Muscle layer of duodenum (tissue), 2 donors: Measurements from ENCODE around the gene MAP7.
"Not testable (repeated sequence)": the region's sequence is repeated elsewhere in the genome, so short reads cannot be mapped to it uniquely, and the experiment has no call there.

Experiments used
- H3K27ac ChIP-seq: one replicate; pipeline ENCODE4 v1.7.0; 2013; ENCODE audit warnings: mild to moderate bottlenecking, low read length
- H3K27me3 ChIP-seq: one replicate; pipeline ENCODE4 v1.7.0; 2013; ENCODE audit warnings: low read depth, mild to moderate bottlenecking, control low read depth, low read length
- H3K36me3 ChIP-seq, 2 donors: one replicate each; pipeline ENCODE4 v1.7.0; 2013; ENCODE audit warnings: low read length in 2 of 2, control low read depth in 1 of 2, mild to moderate bottlenecking in 1 of 2; ENCODE audit not compliant: insufficient read depth in 2 of 2, control insufficient read depth in 1 of 2
- H3K4me1 ChIP-seq, 2 donors: one replicate each; pipeline ENCODE4 v1.7.0; 2013; ENCODE audit warnings: low read length in 2 of 2, mild to moderate bottlenecking in 2 of 2, control low read depth in 1 of 2, moderate library complexity in 1 of 2; ENCODE audit not compliant: insufficient read depth in 2 of 2, control insufficient read depth in 1 of 2
- H3K4me3 ChIP-seq, 2 donors: one replicate each; pipeline ENCODE4 v1.7.0; 2013; ENCODE audit warnings: low read length in 2 of 2, low read depth in 1 of 2, mild to moderate bottlenecking in 1 of 2
- H3K9me3 ChIP-seq, 2 donors: one replicate each; pipeline ENCODE4 v1.7.0; 2013; ENCODE audit warnings: low read length in 2 of 2, control low read depth in 1 of 2, mild to moderate bottlenecking in 1 of 2; ENCODE audit not compliant: control insufficient read depth in 1 of 2
- donor health status: healthy.

The MAP7 gene

DNA sequence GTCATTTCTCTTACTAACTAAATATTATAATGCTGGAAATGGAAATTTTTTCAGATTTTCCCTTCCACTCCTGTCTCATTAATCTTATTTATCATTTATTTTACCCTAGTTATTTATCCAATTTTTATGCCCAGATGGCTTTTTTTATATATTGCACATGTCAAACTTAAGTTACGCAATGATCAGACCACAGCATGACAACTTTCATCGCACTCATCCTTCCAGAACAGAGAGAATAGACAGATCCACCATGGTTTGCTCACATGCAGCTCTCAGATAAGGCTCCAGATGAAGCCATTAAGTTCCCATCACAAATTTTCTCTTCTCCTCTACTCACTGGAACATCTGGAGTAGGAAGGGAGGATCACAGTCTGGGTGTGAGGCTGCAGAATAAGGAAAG is 48.7 kb downstream of the MAP7 start:
- Histone ChIP-seq H3K27me3 (no peaks in the 10 kb centered on the region), H3K27ac (no peak overlapping the region), H3K36me3 (no peaks in the 10 kb centered on the region), H3K4me1 (no peaks in the 10 kb centered on the region), H3K4me3 (no peak overlapping the region), H3K9me3 (no peaks in the 10 kb centered on the region)

DNA sequence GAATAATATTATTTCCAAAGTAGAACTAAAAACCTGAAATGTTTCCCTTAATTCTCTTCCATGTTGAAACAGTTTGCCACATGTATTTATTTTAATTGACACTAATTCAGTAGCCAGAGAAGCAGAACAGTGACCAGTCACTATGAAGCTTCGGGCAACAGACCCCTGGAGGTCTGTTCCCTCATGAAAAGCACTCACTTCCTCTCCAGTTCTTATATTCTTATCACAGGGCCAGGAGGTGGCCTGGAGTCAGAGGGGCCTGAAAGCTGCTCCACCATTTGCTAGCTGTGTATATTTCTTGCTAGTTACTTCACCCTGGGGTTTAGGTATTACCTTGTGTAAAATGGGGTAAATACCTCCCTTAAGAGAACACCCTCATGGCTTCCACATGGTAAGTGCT is 49.1 kb downstream of the MAP7 start:
- Histone ChIP-seq H3K27me3 (no peaks in the 10 kb centered on the region), H3K4me1 (no peaks in the 10 kb centered on the region), H3K4me3 (no peak overlapping the region), H3K9me3 (no peaks in the 10 kb centered on the region), H3K27ac (no peak overlapping the region), H3K36me3 (no peaks in the 10 kb centered on the region)

DNA sequence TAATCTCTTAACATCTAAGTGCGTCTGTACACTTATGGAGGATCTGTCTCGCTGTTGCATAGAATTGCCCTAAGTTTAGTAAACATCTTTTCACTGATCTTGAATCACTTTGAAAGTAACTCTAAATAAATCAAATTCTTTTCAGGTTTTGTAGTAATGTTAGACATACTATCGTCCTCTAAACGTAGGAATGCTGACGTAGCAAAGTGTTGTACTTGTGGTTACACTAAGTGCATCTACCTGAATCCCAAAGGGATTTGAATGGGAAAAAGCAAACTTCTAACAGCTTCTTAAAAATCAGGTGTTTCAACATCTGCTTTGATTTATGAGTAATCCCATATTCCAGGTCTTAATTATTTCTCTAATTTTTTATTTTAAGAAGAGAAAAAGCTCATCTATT is 49.8 kb downstream of the MAP7 start:
- H3K36me3 ChIP-seq: no peaks in the 10 kb centered on the region
- H3K27ac ChIP-seq: no peak overlapping the region
- H3K9me3 ChIP-seq: no peaks in the 10 kb centered on the region
- no peak overlapping the region for H3K4me3 ChIP-seq
- H3K27me3 ChIP-seq: no peaks in the 10 kb centered on the region
- no peaks in the 10 kb centered on the region for H3K4me1 ChIP-seq

DNA sequence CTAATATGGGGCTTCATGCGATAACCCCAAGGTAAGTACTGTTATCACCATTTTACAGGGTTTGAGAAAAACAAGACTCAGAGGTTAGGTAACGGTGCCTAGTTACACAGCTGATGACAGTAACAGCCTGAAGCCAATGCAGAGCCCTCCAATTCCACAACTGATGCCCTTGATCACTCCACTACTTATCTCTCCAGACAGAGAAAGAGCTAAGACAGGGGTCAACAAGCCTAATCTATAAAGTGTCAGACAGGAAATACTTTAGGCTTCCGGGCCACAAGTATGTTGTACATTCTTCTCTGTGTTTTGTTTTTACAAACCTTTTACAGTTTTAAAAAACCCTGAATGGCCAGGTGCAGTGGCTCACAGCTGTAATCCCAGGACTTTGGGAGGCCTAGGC is 50.9 kb downstream of the MAP7 start:
- H3K36me3 ChIP-seq: no peaks in the 10 kb centered on the region
- no peak overlapping the region for H3K27ac ChIP-seq
- H3K4me3 ChIP-seq: no peak overlapping the region
- no peaks in the 10 kb centered on the region for H3K27me3 ChIP-seq
- H3K9me3 ChIP-seq: no peaks in the 10 kb centered on the region
- H3K4me1 ChIP-seq: no peaks in the 10 kb centered on the region

DNA sequence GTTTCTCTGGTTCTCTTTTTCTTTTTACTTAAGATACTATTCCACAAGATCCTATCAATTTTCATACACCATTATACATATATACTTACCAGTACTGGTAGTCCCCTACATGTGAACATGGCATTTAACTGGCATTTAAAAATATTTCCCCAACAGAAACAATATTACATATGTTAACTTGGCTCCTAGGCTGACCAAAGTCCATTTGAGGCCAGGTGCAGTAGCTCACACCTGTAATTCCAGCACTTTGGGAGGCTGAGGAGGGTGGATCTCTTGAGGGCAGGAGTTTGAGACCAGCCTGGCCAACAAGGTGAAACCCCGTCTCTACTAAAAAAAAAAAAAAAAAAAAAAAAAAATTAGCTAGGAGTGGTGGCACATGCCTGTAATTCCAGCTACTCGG is 53.8 kb downstream of the MAP7 start:
- not testable (repeated sequence) for H3K27me3 ChIP-seq, H3K27ac ChIP-seq, H3K4me1 ChIP-seq, H3K36me3 ChIP-seq, H3K4me3 ChIP-seq, H3K9me3 ChIP-seq

DNA sequence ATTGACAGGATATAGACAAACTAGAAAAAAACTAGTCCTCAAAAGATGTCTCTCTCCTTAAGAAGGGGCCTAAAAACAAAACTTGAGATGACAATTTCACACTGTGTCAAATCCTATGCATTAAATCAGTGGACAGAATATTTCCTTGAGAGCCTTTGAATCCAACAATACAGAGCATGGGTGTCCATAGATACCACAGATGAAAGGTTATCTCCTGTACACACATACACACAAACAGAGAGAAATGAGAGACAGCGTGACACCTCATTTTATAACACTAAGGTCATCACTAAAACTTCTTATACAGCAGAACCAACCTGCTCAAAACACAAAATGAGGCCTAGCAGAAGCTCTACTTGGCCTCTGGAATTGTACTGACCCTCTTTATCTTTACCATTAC is 55.5 kb downstream of the MAP7 start:
- no peak overlapping the region for H3K27ac ChIP-seq
- no peaks in the 10 kb centered on the region for H3K9me3 ChIP-seq
- no peak overlapping the region for H3K4me3 ChIP-seq
- H3K27me3 ChIP-seq: no peaks in the 10 kb centered on the region
- no peaks in the 10 kb centered on the region for H3K36me3 ChIP-seq
- no peaks in the 10 kb centered on the region for H3K4me1 ChIP-seq

DNA sequence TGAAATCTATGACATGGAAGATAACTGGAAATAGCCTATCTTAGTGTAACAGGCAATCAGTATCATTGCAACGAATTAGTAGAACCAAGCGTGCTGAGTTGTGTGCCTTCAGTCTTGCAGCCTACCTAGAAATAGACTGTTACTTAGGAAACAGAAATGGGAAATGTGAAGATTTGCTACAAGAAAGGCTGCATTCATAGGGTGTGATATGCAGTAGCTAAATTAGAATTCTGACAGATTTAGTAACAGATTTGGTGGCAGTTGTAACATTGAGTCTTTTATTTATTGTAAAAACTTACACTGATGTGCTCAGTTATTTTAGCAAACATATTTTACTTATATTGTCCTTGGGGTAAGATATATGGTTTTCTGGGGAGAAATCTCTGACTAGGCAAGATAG is 56.2 kb downstream of the MAP7 start:
- Histone ChIP-seq H3K27ac (no peak overlapping the region), H3K36me3 (no peaks in the 10 kb centered on the region), H3K9me3 (no peaks in the 10 kb centered on the region), H3K4me1 (no peaks in the 10 kb centered on the region), H3K27me3 (no peaks in the 10 kb centered on the region), H3K4me3 (no peak overlapping the region)

DNA sequence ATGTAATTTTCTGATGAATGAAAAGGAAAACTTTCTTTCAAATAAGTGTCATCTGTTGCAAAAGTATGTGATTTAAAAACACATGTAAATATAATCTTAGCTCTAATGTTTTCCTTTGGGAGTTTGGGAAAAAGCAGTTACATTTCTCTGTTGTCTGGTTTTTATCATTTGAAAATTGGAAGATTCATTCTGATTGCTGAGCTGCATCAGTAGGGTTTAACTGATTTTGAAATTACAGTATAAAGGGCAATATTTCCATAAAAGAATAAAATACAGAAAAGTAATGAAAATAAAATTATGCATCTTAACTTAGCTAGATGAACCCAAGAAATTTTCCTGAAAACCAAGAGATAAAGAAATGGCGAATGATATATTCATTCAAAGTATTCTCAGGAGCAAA is 57.8 kb downstream of the MAP7 start:
- no peaks in the 10 kb centered on the region for H3K4me1 ChIP-seq
- H3K9me3 ChIP-seq: no peaks in the 10 kb centered on the region
- H3K36me3 ChIP-seq: no peaks in the 10 kb centered on the region
- H3K4me3 ChIP-seq: no peak overlapping the region
- H3K27me3 ChIP-seq: no peaks in the 10 kb centered on the region
- H3K27ac ChIP-seq: no peak overlapping the region

DNA sequence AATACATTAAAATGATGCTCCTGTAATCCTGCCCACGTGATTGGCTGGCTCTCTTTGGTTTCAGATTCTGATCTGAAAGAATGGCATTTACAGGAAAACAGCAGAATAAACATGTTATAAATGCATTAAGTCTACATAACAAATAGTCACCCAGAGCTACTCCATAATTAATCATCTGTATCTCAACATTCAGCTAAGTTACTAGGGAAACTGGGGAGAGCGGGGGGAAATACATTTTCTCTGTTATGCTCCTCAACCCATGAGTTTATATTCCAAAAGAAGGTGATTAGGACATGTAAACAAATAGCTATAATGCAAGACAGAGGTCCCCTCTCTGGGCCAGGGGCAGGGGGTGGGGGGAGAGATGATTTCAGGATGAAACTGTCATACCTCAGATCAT is 58.5 kb downstream of the MAP7 start:
- H3K36me3 ChIP-seq: no peaks in the 10 kb centered on the region
- no peaks in the 10 kb centered on the region for H3K4me1 ChIP-seq
- H3K4me3 ChIP-seq: no peak overlapping the region
- H3K27ac ChIP-seq: no peak overlapping the region
- no peaks in the 10 kb centered on the region for H3K27me3 ChIP-seq
- H3K9me3 ChIP-seq: no peaks in the 10 kb centered on the region

DNA sequence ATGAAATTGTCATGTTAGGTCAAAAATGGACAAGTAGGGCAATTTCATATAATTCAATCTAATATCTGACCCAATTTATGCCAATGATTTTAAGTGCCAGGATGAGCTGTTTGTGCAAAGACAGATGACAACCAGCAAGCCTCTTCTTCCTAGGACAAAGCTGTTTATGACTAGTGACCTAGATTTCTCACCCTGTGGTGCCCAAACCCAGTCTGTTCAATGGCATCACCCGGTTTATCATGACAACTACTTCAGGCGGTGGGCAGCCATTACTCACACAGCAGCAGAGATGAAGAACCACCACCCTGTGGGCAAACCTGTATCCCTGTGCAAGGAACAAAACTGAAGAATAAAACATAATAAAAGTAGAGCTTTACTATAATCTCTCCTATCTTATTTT is 59.0 kb downstream of the MAP7 start:
- Histone ChIP-seq H3K27ac (no peak overlapping the region), H3K27me3 (no peaks in the 10 kb centered on the region), H3K4me3 (no peak overlapping the region), H3K4me1 (no peaks in the 10 kb centered on the region), H3K36me3 (no peaks in the 10 kb centered on the region), H3K9me3 (no peaks in the 10 kb centered on the region)

DNA sequence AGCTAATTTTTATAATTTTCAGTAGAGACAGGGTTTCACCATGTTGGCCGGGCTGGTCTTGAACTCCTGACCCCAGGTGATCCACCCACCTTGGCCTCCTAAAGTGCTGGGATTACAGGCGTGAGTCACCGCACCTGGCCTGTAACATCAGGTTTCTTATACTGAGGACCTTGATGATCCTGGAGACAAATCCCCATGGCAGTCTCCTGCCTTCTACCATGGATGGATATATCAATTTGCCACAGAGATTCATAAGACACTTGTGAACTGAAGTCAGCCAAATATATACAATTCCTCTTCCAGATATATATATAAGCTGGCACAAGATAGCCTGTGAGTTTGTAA is 60.6 kb downstream of the MAP7 start:
- H3K4me1 ChIP-seq, H3K9me3 ChIP-seq, H3K27ac ChIP-seq, H3K36me3 ChIP-seq, H3K4me3 ChIP-seq, H3K27me3 ChIP-seq: not testable (repeated sequence)

DNA sequence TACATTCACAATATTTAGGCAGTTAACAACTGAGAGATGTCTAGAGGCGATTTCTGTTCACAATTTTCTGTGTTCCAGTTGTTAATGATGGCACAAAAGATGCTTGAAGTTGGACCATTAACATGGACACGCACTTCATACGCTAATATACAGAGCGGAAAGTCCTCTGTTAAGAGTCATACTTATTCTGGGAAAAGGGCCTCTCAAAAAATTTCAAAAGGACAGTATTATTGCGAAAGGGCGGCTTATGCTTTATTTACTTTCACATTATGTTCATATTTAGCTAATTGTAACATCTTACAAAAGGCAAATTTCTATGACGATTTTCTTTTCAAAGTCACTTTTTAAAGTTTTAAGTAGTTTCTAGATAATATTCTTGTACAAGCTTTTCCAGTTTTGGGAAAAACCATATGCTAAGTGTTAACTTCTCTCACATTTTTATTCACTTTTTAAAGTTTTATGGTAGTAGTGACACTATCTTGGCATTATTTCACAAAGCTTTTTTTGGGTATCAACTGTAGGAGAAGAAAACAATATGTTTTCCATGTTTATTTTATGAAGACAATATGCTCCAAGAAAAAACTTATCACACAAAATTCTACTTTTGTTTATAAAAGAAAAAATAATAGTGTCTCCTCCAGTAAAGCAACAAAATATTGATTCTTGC is 62.3 kb downstream of the MAP7 start:
- no peaks in the 10 kb centered on the region for H3K27me3 ChIP-seq
- H3K36me3 ChIP-seq: no peaks in the 10 kb centered on the region
- no peaks in the 10 kb centered on the region for H3K9me3 ChIP-seq
- no peak overlapping the region for H3K4me3 ChIP-seq
- H3K27ac ChIP-seq: no peak overlapping the region
- H3K4me1 ChIP-seq: no peaks in the 10 kb centered on the region
